H1 (cell line): ENCODE data around the gene CORIN. TPM values are rescaled to one million over a fixed set of nuclear protein-coding genes. Genes with fewer than 3 reads are reported as not detected.

Experiments used
- CTCF ChIA-PET: fragments of 300-600 bp; sonication (Branson Sonifier 250); formaldehyde crosslinking; loops from one replicate; lab custom pipeline; 2021; ENCODE audit not compliant: partially characterized antibody; lab: Charles Lee
- POLR2A ChIA-PET: fragments of 300-600 bp; sonication (Branson Sonifier 250); formaldehyde crosslinking; loops from one replicate; lab custom pipeline; 2021; ENCODE audit warnings: inconsistent platforms; ENCODE audit not compliant: partially characterized antibody; lab: Charles Lee
- DNase-seq, 2 experiments: peaks; one replicate each; pipeline versions ENCODE4 v3.0.0 to v3.0.0-alpha.2; 2010 to 2022; ENCODE audit warnings: low spot score in 2 of 2, low read depth in 1 of 2, mixed read lengths in 1 of 2
- FAIRE-seq: peaks from 2 replicates; lab custom pipeline; 2011; peaks lifted over from hg19 to GRCh38; lab: Jason Lieb, UNC
- H2AFZ ChIP-seq: 2 replicates; pipeline ENCODE4 v1.8.1; 2012; ENCODE audit warnings: low read length, inconsistent platforms
- H2AK5ac ChIP-seq: 2 replicates; pipeline ENCODE4 v1.6.1; 2013; ENCODE audit warnings: low read depth, low read length
- H2BK120ac ChIP-seq: replicated peaks from 2 replicates; pipeline ENCODE3; 2013; ENCODE audit warnings: low read depth, low read length, inconsistent platforms
- H2BK12ac ChIP-seq: 2 replicates; pipeline ENCODE4 v1.6.1; 2013; ENCODE audit warnings: low read depth, low read length
- H2BK15ac ChIP-seq: 2 replicates; pipeline ENCODE4 v1.6.1; 2013; ENCODE audit warnings: low read length
- H2BK20ac ChIP-seq: 2 replicates; pipeline ENCODE4 v1.6.1; 2013; ENCODE audit warnings: low read length
- H2BK5ac ChIP-seq: 2 replicates; pipeline ENCODE4 v1.6.1; 2013; ENCODE audit warnings: low read depth, low read length
- H3K14ac ChIP-seq: 2 replicates; pipeline ENCODE4 v1.6.1; 2013; ENCODE audit warnings: inconsistent platforms; ENCODE audit not compliant: insufficient read length
- H3K18ac ChIP-seq: 2 replicates; pipeline ENCODE4 v1.6.1; 2013; ENCODE audit warnings: low read length; ENCODE audit errors: extremely low read depth
- H3K23ac ChIP-seq: 2 replicates; pipeline ENCODE4 v1.6.1; 2013; ENCODE audit warnings: inconsistent platforms; ENCODE audit not compliant: insufficient read length
- H3K23me2 ChIP-seq: 2 replicates; pipeline ENCODE4 v1.6.1; 2013; ENCODE audit warnings: low read depth, low read length
- H3K27ac ChIP-seq: 2 replicates; pipeline ENCODE4 v1.6.1; 2011; ENCODE audit warnings: low read depth, low read length, inconsistent platforms
- H3K27me3 ChIP-seq, 4 experiments: replicated peaks in 1 of 4; 1 replicate in 1 of 4; 2 replicates in 3 of 4; pipeline versions ENCODE4 v1.6.1 to v1.8.1; 2011 to 2013; ENCODE audit warnings: low read length in 3 of 4, mild to moderate bottlenecking in 3 of 4, inconsistent platforms in 2 of 4, mixed read lengths in 2 of 4, moderate library complexity in 1 of 4; ENCODE audit not compliant: control insufficient read depth in 3 of 4, insufficient read depth in 3 of 4; ENCODE audit errors: extremely low read depth in 1 of 4
- H3K36me3 ChIP-seq, 4 experiments: 2 replicates each; pipeline versions ENCODE4 v1.6.1 to v1.8.1; 2011 to 2013; ENCODE audit warnings: mild to moderate bottlenecking in 4 of 4, low read length in 3 of 4, moderate library complexity in 2 of 4, control low read depth in 1 of 4, inconsistent platforms in 1 of 4; ENCODE audit not compliant: insufficient read depth in 4 of 4, control insufficient read depth in 2 of 4
- H3K4ac ChIP-seq: replicated peaks from 2 replicates; pipeline ENCODE3; 2013; ENCODE audit warnings: low read length, low read depth, mixed read lengths, inconsistent platforms; ENCODE audit not compliant: insufficient read length
- H3K4me1 ChIP-seq, 4 experiments: replicated peaks in 1 of 4; 1 replicate in 1 of 4; 2 replicates in 3 of 4; pipeline versions ENCODE4 v1.6.1 to v1.8.1; 2011 to 2013; ENCODE audit warnings: low read length in 3 of 4, inconsistent platforms in 2 of 4, mixed read lengths in 1 of 4; ENCODE audit not compliant: insufficient read depth in 4 of 4, control insufficient read depth in 3 of 4
- H3K4me2 ChIP-seq, 2 experiments: 2 replicates each; pipeline versions ENCODE4 v1.6.1 to v1.8.1; 2011 to 2013; ENCODE audit warnings: low read depth in 2 of 2, low read length in 2 of 2, control low read depth in 1 of 2, inconsistent platforms in 1 of 2, mild to moderate bottlenecking in 1 of 2; ENCODE audit not compliant: insufficient read depth in 1 of 2
- H3K4me3 ChIP-seq, 4 experiments: fragments of 200-600, 300-600 bp in 1 of 4; sonication (generic), shearing (Covaris generic), sonication (Bioruptor Twin) in 1 of 4; 2 replicates each; pipeline versions ENCODE4 v1.5.1 to v1.8.1; 2011 to 2016; ENCODE audit warnings: low read length in 4 of 4, low read depth in 3 of 4, control low read depth in 2 of 4, inconsistent platforms in 2 of 4, mild to moderate bottlenecking in 2 of 4, mixed read lengths in 1 of 4, moderate library complexity in 1 of 4; ENCODE audit not compliant: insufficient read depth in 2 of 4; ENCODE audit errors: extremely low read depth in 1 of 4
- H3K56ac ChIP-seq: replicated peaks from 2 replicates; pipeline ENCODE3; 2013; ENCODE audit warnings: low read depth, mild to moderate bottlenecking, mixed read lengths, low read length, inconsistent platforms; ENCODE audit not compliant: insufficient read length
- H3K79me1 ChIP-seq: 2 replicates; pipeline ENCODE4 v1.6.1; 2013; ENCODE audit warnings: low read depth, low read length, control low read depth
- H3K79me2 ChIP-seq, 2 experiments: 2 replicates each; pipeline versions ENCODE4 v1.6.1 to v1.8.1; 2012 to 2013; ENCODE audit warnings: low read length in 2 of 2, mild to moderate bottlenecking in 2 of 2, inconsistent platforms in 1 of 2; ENCODE audit not compliant: insufficient read depth in 2 of 2, control insufficient read depth in 1 of 2
- H3K9ac ChIP-seq, 4 experiments: replicated peaks in 1 of 4; 1 replicate in 1 of 4; 2 replicates in 3 of 4; pipeline versions ENCODE4 v1.6.1 to v1.8.1; 2011 to 2013; ENCODE audit warnings: low read depth in 3 of 4, low read length in 3 of 4, control low read depth in 2 of 4, mild to moderate bottlenecking in 2 of 4, moderate library complexity in 2 of 4, inconsistent platforms in 1 of 4; ENCODE audit errors: extremely low read depth in 1 of 4
- H3K9me3 ChIP-seq, 2 experiments: 2 replicates each; pipeline versions ENCODE4 v1.6.1 to v1.8.1; 2012 to 2013; ENCODE audit warnings: mild to moderate bottlenecking in 2 of 2, moderate library complexity in 2 of 2, control low read depth in 1 of 2, inconsistent platforms in 1 of 2, low read depth in 1 of 2, low read length in 1 of 2, mixed read lengths in 1 of 2; ENCODE audit not compliant: insufficient read depth in 2 of 2
- H4K20me1 ChIP-seq, 2 experiments: replicated peaks in 1 of 2; 2 replicates each; pipeline versions ENCODE3 to v1.8.1; 2011 to 2013; ENCODE audit warnings: inconsistent platforms in 2 of 2, low read length in 2 of 2, mild to moderate bottlenecking in 1 of 2; ENCODE audit not compliant: insufficient read depth in 2 of 2, control insufficient read depth in 1 of 2
- H4K5ac ChIP-seq: 2 replicates; pipeline ENCODE4 v1.6.1; 2013; ENCODE audit warnings: low read length, low read depth, mixed read lengths, inconsistent platforms; ENCODE audit not compliant: insufficient read length
- H4K8ac ChIP-seq: 2 replicates; pipeline ENCODE4 v1.8.0; 2013; ENCODE audit warnings: mild to moderate bottlenecking, moderate library complexity, low read length, inconsistent platforms; ENCODE audit not compliant: insufficient read depth; ENCODE audit errors: extremely low read depth
- H4K91ac ChIP-seq: replicated peaks from 2 replicates; pipeline ENCODE3; 2013; ENCODE audit warnings: low read length, mixed read lengths, inconsistent platforms; ENCODE audit not compliant: insufficient read length
- ATF2 ChIP-seq: IDR thresholded peaks from 2 replicates; pipeline ENCODE4 v1.6.1; 2012; ENCODE audit warnings: low read length, inconsistent platforms
- CHD1 ChIP-seq: IDR thresholded peaks from 2 replicates; pipeline ENCODE4 v1.6.1; 2012; ENCODE audit warnings: low read depth, low read length, improper control_type of control experiment
- CTCF ChIP-seq, 3 experiments: IDR thresholded peaks; 1 replicate in 2 of 3; 2 replicates in 1 of 3; pipeline versions ENCODE4 v1.5.1 to v1.6.1; 2011; ENCODE audit warnings: low read length in 3 of 3, mild to moderate bottlenecking in 3 of 3, inconsistent platforms in 2 of 3, low read depth in 1 of 3, moderate library complexity in 1 of 3; ENCODE audit not compliant: insufficient read depth in 1 of 3; ENCODE audit errors: control extremely low read depth in 1 of 3
- EZH2 ChIP-seq: fragments of 200-600 bp; sonication (generic); IDR thresholded peaks from 2 replicates; pipeline ENCODE4 v1.7.1; 2012; ENCODE audit warnings: low read depth, mild to moderate bottlenecking, moderate library complexity, low read length, inconsistent platforms; ENCODE audit not compliant: severe bottlenecking
- PHF8 ChIP-seq: fragments of 200-600 bp; sonication (generic); conservative IDR thresholded peaks from 2 replicates; pipeline ENCODE4 v1.7.1; 2012; ENCODE audit warnings: low read depth, mild to moderate bottlenecking, inconsistent platforms, low read length, moderate library complexity
- TAF7 ChIP-seq: optimal IDR thresholded peaks from 2 replicates; pipeline ENCODE3; 2011; ENCODE audit warnings: low read depth, mild to moderate bottlenecking, inconsistent platforms, low read length, moderate library complexity, borderline replicate concordance
- polyA plus RNA-seq, 7 experiments: library from polyadenylated mRNA; depleted of rRNA in 3 of 7; stranded (reverse) in 5 of 7; unstranded in 2 of 7; fragments of >200 nt in 5 of 7; fragments of 200-250 nt in 2 of 7; gene quantifications; 1 replicate in 5 of 7; 2 replicates in 1 of 7; 4 replicates in 1 of 7; pipeline versions ENCODE4 v1.2.1 to v1.2.3, GENCODE V29; 2011 to 2013; ENCODE audit warnings: missing spikeins in 2 of 7, mixed read lengths in 2 of 7
- total RNA-seq: library from RNA; stranded (reverse); fragmentation: NEBNext Ultra II Directional; extraction: Animal tissue kit (Norgen Biotek cat#: 25700); gene quantifications from 2 replicates; pipeline ENCODE4 v1.2.1, GENCODE V29; 2021

Gene CORIN
- total and polyA plus RNA-seq, 2 of the 8 experiments (the other 6 are each of a cell fraction or from before 2014, with no cell fraction given): 0.09 to 0.32 TPM

DNA sequence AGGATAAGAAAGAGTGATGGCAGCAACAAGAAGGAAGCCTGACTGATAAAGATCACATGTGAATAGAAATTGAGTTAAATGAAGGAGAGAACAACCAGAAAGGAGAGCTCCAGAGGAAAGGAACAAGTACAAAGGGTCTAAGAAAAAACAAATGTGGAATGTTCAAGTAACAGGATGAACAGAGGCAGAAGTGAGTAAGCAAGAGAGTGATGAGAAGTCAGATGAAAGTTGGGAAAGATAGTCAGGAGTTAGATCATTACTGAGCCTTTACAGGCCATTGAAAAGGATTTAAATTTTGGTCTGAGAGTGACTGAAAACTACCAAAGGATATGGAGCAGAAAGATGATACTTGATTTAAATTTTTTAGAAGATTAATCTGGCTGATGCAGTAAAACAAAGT, 38.4 kb upstream of the CORIN start:
- Histone ChIP-seq H3K23ac (no peak overlapping the region), H2BK120ac (no peak overlapping the region), H3K4me3 (no peak overlapping the region), H3K9me3 (no peaks in the 10 kb centered on the region), H3K4me2 (no peak overlapping the region), H2AFZ (no peak overlapping the region), H3K56ac (no peak overlapping the region), H3K18ac (no peak overlapping the region), H3K36me3 (peaks cover 7 to 75% (median 38%) of the 10 kb centered on the region in 4 experiments; a peak in 7 of 8 replicates), H4K5ac (no peak overlapping the region), H2BK15ac (no peak overlapping the region), H3K79me1 (no peaks in the 10 kb centered on the region), H3K27ac (no peak overlapping the region), H2BK12ac (no peak overlapping the region), H3K14ac (no peak overlapping the region), H4K91ac (no peak overlapping the region), H2AK5ac (no peak overlapping the region), H3K27me3 (no peaks in the 10 kb centered on the region), H3K4ac (no peak overlapping the region), H4K8ac (no peak overlapping the region), H2BK5ac (no peak overlapping the region), H2BK20ac (no peak overlapping the region), H3K79me2 (no peaks in the 10 kb centered on the region), H3K9ac (no peak overlapping the region), H3K23me2 (no peaks in the 10 kb centered on the region), H4K20me1 (no peaks in the 10 kb centered on the region), H3K4me1 (no peaks in the 10 kb centered on the region)
- ChIA-PET CTCF (no interaction called here), POLR2A (no interaction called here)
- no peak for FAIRE-seq
- TF ChIP-seq ATF2 (no peak), CTCF (IDR thresholded peaks at IDR 0.05; ENCODE audit: control extremely low read depth in 1 of 3, insufficient read depth in 1 of 3, low read depth in 1 of 3, low read length in 3 of 3) (no peak), TAF7 (no peak), EZH2 (no peak), PHF8 (no peak), CHD1 (no peak)
- no peak for DNase-seq
